Heart left ventricle (tissue), 13 donors: Measurements from ENCODE around the gene ZNF750.

ENCODE experiments used
- CTCF ChIP-seq, 12 donors: fragments of 200-600 bp; sonication (generic) in 4 of 12; IDR thresholded peaks; one replicate each; pipeline versions ENCODE4 v1.5.0 to v1.8.0; 2018 to 2022; ENCODE audit warnings: antibody characterized with exemption in 12 of 12, mild to moderate bottlenecking in 5 of 12
- POLR2A ChIP-seq, 2 donors: fragments of 450-650 bp; IDR thresholded peaks; one replicate each; pipeline ENCODE4 v1.6.1; 2017; ENCODE audit warnings: antibody characterized with exemption in 2 of 2, mild to moderate bottlenecking in 2 of 2, moderate library complexity in 2 of 2
- donor health status: ischemic (EF 13 %, LVEDD 7.1; RV severe dilation, severe dysfunction).
- donor health status: DM: no; HTN: yes; CAD: no.
- donor health status: DM: no; HTN: no; CAD: no.
- donor health status: ischemic (EF 25% LVEDD 6.9; RV normal size, moderate dysfunction).
- donor health status: ischemic (EF 25% LVEDD 5.7; RV mildly dilated, moderate dysfunction).
- donor health status: ischemic (EF 35%, LVEDD 5.7; RV mildly dilated, moderate dysfunction).
- donor health status: nonischemic (EF 11% LVEDD 7.7; RV severe dilation, severe dysfunction).
- donor health status: DM: yes; HTN: yes; CAD: no.
- donor health status: PGD.
- donor health status: ischemic (EF 29% LVEDD 5.4; RV normal size, mild dysfunction).
- donor health status: nonischemic (EF 23%, LVEDD 6.1; RV moderate dilation, normal function).

- no peak for TF ChIP-seq CTCF (IDR thresholded peaks at IDR 0.05)
- TF ChIP-seq POLR2A (IDR thresholded peaks at IDR 0.05) = no peak
Observed at GRCh38 chr17:82848022-82848592, 8.3 kb upstream of the ZNF750 start.
